Measurements from ENCODE around the gene KIF26B. TPM values are rescaled to one million over a fixed set of nuclear protein-coding genes. Genes with fewer than 3 reads are reported as not detected.

Gene KIF26B
- total RNA-seq, 2 donors from 2014 or later: 0.78 to 4.6 TPM

DNA sequence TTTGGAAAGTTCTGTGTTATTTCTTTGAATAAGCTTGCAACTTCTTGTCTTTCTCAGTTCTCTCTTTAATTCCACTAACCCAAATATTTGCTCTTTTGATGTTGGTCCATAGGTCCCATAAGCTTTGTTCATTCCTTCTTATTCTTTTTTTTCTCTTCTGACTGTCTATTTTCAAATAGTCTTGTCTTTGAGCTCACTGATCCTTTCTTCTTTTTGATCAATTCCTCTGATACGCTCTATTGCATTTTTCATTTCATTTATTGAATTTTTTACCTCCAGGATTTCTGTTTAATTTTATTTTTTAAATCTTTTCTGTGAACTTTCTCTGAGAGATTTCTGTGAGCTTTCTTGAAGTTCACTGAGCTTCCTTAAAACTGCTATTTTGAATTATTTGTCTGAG is 486.6 kb downstream of the KIF26B start:
- Histone ChIP-seq H3K27ac (no peak overlapping the region), H3K9me3 (peaks cover 0 to 5% (median 0%) of the 10 kb centered on the region in 3 donors), H3K27me3 (no peaks in the 10 kb centered on the region), H3K4me1 (no peaks in the 10 kb centered on the region), H3K36me3 (replicated peaks in 1 of 2; ENCODE audit: insufficient read depth in 1 of 2, low read depth in 2 of 2) (no peaks in the 10 kb centered on the region), H3K4me3 (no peak overlapping the region)
- ATAC-seq (no peak), DNase-seq (no peak)
- 85 to 95% methylated on average over 1 of the region's 1 CpG for WGBS, 2 donors
- intact Hi-C loops (cut with DNase I): no loop called here
- no peak for TF ChIP-seq CTCF (IDR thresholded peaks at IDR 0.05)
- no peak for TF ChIP-seq POLR2A (IDR thresholded peaks at IDR 0.05)

DNA sequence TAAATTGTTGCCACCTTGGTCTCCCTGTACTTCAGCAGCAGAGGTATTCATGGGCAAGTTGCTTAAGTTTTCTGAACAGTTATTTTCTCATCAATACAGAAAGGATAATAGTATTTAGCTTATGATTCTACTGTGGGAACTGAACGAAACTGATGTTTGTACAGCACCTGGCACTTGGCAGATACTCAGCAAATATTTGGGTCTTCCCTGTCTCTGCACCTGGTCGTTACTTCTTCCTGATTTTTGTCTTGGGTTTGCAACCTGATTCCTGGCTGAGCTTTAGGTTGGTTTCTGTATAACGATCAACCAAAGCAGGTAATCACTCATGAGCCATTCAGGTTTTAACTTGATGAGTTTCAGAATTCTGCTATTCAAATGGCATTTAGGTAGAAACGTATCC is 490.6 kb downstream of the KIF26B start:
- no peak for TF ChIP-seq POLR2A (IDR thresholded peaks at IDR 0.05)
- Histone ChIP-seq H3K9me3 (peaks cover 0 to 5% (median 0%) of the 10 kb centered on the region in 3 donors), H3K27me3 (no peaks in the 10 kb centered on the region), H3K27ac (no peak overlapping the region), H3K36me3 (replicated peaks in 1 of 2; ENCODE audit: insufficient read depth in 1 of 2, low read depth in 2 of 2) (no peaks in the 10 kb centered on the region), H3K4me3 (no peak overlapping the region), H3K4me1 (no peaks in the 10 kb centered on the region)
- WGBS, 2 donors: 11 to 23% methylated on average over 4 of the region's 4 CpGs
- DNase-seq: no peak
- no peak for ATAC-seq
- intact Hi-C loops (cut with DNase I): no loop called here

- TF ChIP-seq CTCF (IDR thresholded peaks at IDR 0.05) (no peak), POLR2A (IDR thresholded peaks at IDR 0.05) (no peak)
- no peak for ATAC-seq
Measured at GRCh38 chr1:245645894-245646293, 491.1 kb downstream of the KIF26B start.

GRCh38 chr1:245648749-245649522 is 494.2 kb downstream of the KIF26B start:
- WGBS, 2 donors: 41 to 47% methylated on average over 16 to 19 of the region's 19 CpGs
- Histone ChIP-seq H3K27me3 (no peaks in the 10 kb centered on the region), H3K36me3 (replicated peaks in 1 of 2; ENCODE audit: insufficient read depth in 1 of 2, low read depth in 2 of 2) (no peaks in the 10 kb centered on the region), H3K27ac (no peak overlapping the region), H3K4me1 (no peaks in the 10 kb centered on the region), H3K9me3 (no peaks in the 10 kb centered on the region), H3K4me3 (no peak overlapping the region)
- no peak for DNase-seq
- ATAC-seq: no peak
- no peak for TF ChIP-seq CTCF (IDR thresholded peaks at IDR 0.05)
- TF ChIP-seq POLR2A (IDR thresholded peaks at IDR 0.05): no peak
- intact Hi-C loops (cut with DNase I): no loop called here

More at GRCh38 chr1:245645894-245646293, 491.1 kb downstream of the KIF26B start:
- Histone ChIP-seq H3K27me3 (no peaks in the 10 kb centered on the region), H3K9me3 (peaks cover 0 to 5% (median 0%) of the 10 kb centered on the region in 3 donors), H3K36me3 (replicated peaks in 1 of 2; ENCODE audit: insufficient read depth in 1 of 2, low read depth in 2 of 2) (no peaks in the 10 kb centered on the region), H3K4me3 (no peak overlapping the region), H3K4me1 (no peaks in the 10 kb centered on the region), H3K27ac (no peak overlapping the region)
- 45 to 58% methylated on average over 6 to 9 of the region's 9 CpGs for WGBS, 2 donors
- intact Hi-C loops (cut with DNase I): no loop called here
- no peak for DNase-seq

DNA sequence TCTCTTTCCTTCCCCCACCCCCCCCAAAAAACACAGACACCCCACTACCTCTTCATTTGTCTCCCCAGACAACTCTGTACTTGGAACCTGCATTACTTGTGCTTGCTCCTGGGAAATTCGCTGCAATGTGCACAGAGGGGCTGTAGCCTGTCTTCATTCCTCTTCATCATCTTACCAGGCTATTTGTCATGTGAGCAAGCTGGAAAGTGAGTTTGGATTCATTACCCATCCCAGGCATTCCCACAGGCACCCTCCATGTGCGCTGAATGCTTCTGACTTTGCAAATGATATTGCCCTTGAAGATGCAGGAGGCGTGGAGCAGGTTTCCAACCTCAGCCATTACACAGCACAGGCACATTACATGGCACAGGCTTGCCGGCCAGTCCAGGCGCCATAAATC is 494.9 kb downstream of the KIF26B start:
- H3K27ac ChIP-seq: no peak overlapping the region
- 77 to 83% methylated on average over 5 of the region's 5 CpGs for WGBS, 2 donors
- H3K9me3 ChIP-seq: no peaks in the 10 kb centered on the region
- no peaks in the 10 kb centered on the region for H3K27me3 ChIP-seq
- intact Hi-C loops (cut with DNase I): no loop called here
- DNase-seq: no peak
- no peak overlapping the region for H3K4me3 ChIP-seq
- no peak for ATAC-seq
- no peaks in the 10 kb centered on the region for H3K4me1 ChIP-seq
- TF ChIP-seq POLR2A (IDR thresholded peaks at IDR 0.05): no peak
- TF ChIP-seq CTCF (IDR thresholded peaks at IDR 0.05): no peak
- H3K36me3 ChIP-seq (replicated peaks in 1 of 2; ENCODE audit: insufficient read depth in 1 of 2, low read depth in 2 of 2): no peaks in the 10 kb centered on the region

Data from body of pancreas (tissue), 4 donors.